Trophoblast cell (in vitro differentiated cells and primary cell): ENCODE data around the gene FOXJ3.
A peak's percentile ranks its signal among the peaks of the same experiment; 100 is the strongest.

ENCODE experiments used
- DNase-seq, 2 donors: peaks; one replicate each; pipeline ENCODE4 v3.0.0-alpha.2; 2016
- H2AFZ ChIP-seq: 2 replicates; pipeline ENCODE4 v1.6.1; 2013; ENCODE audit warnings: low read length, moderate library complexity, mild to moderate bottlenecking; ENCODE audit not compliant: insufficient read depth, poor library complexity
- H2AK5ac ChIP-seq: 2 replicates; pipeline ENCODE4 v1.6.1; 2013; ENCODE audit warnings: mild to moderate bottlenecking, low read length
- H2BK120ac ChIP-seq: 2 replicates; pipeline ENCODE4 v1.6.1; 2013; ENCODE audit warnings: low read length, mild to moderate bottlenecking, moderate library complexity; ENCODE audit not compliant: insufficient read depth, poor library complexity
- H2BK12ac ChIP-seq: 2 replicates; pipeline ENCODE4 v1.6.1; 2013; ENCODE audit warnings: mild to moderate bottlenecking, low read length, moderate library complexity
- H2BK5ac ChIP-seq: 2 replicates; pipeline ENCODE4 v1.6.1; 2013; ENCODE audit warnings: low read length, low read depth, moderate library complexity, mild to moderate bottlenecking; ENCODE audit not compliant: poor library complexity
- H3K14ac ChIP-seq: 2 replicates; pipeline ENCODE4 v1.6.1; 2013; ENCODE audit warnings: mild to moderate bottlenecking, low read length
- H3K18ac ChIP-seq: 2 replicates; pipeline ENCODE4 v1.6.1; 2013; ENCODE audit warnings: mild to moderate bottlenecking, low read length
- H3K23ac ChIP-seq: 2 replicates; pipeline ENCODE4 v1.6.1; 2013; ENCODE audit warnings: low read length
- H3K27ac ChIP-seq: 2 replicates; pipeline ENCODE4 v1.5.1; 2013; ENCODE audit warnings: low read depth, mild to moderate bottlenecking, inconsistent platforms, low read length, moderate library complexity
- H3K27me3 ChIP-seq: 2 replicates; pipeline ENCODE4 v1.6.1; 2013; ENCODE audit warnings: inconsistent platforms, mild to moderate bottlenecking, low read length, moderate library complexity; ENCODE audit not compliant: insufficient read depth
- H3K36me3 ChIP-seq, 2 experiments: 1 replicate in 1 of 2; 2 replicates in 1 of 2; pipeline ENCODE4 v1.6.1; 2013; ENCODE audit warnings: low read length in 2 of 2, mild to moderate bottlenecking in 2 of 2, moderate library complexity in 1 of 2; ENCODE audit not compliant: insufficient read depth in 2 of 2, control insufficient read depth in 1 of 2
- H3K4ac ChIP-seq: 2 replicates; pipeline ENCODE4 v1.6.1; 2013; ENCODE audit warnings: low read depth, mild to moderate bottlenecking, low read length, moderate library complexity
- H3K4me1 ChIP-seq, 2 experiments: 1 replicate in 1 of 2; 2 replicates in 1 of 2; pipeline ENCODE4 v1.6.1; 2013; ENCODE audit warnings: low read length in 2 of 2, mild to moderate bottlenecking in 2 of 2, moderate library complexity in 1 of 2; ENCODE audit not compliant: insufficient read depth in 2 of 2, control insufficient read depth in 1 of 2
- H3K4me2 ChIP-seq: 2 replicates; pipeline ENCODE4 v1.6.1; 2013; ENCODE audit warnings: inconsistent platforms, mild to moderate bottlenecking, low read length, moderate library complexity
- H3K4me3 ChIP-seq: 2 replicates; pipeline ENCODE4 v1.5.1; 2013; ENCODE audit warnings: mild to moderate bottlenecking, low read depth, low read length, inconsistent platforms
- H3K79me1 ChIP-seq: one replicate; pipeline ENCODE4 v1.6.1; 2013; ENCODE audit warnings: low read length
- H3K79me2 ChIP-seq: 2 replicates; pipeline ENCODE4 v1.6.1; 2013; ENCODE audit warnings: low read length, mild to moderate bottlenecking; ENCODE audit not compliant: control insufficient read depth, insufficient read depth, poor library complexity
- H3K9ac ChIP-seq: 2 replicates; pipeline ENCODE4 v1.6.1; 2013; ENCODE audit warnings: mild to moderate bottlenecking, low read length
- H3K9me3 ChIP-seq: 2 replicates; pipeline ENCODE4 v1.6.1; 2013; ENCODE audit warnings: low read depth, mild to moderate bottlenecking, control low read depth, inconsistent platforms, low read length; ENCODE audit not compliant: insufficient read depth
- H4K12ac ChIP-seq: 2 replicates; pipeline ENCODE4 v1.6.1; 2013; ENCODE audit warnings: low read depth, mild to moderate bottlenecking, low read length, moderate library complexity
- H4K8ac ChIP-seq: 2 replicates; pipeline ENCODE4 v1.6.1; 2013; ENCODE audit warnings: low read depth, mild to moderate bottlenecking, low read length, moderate library complexity
- H4K91ac ChIP-seq: one replicate; pipeline ENCODE4 v1.6.1; 2013; ENCODE audit warnings: low read depth, mild to moderate bottlenecking, low read length, moderate library complexity
- WGBS: extraction: QIAGEN DNeasy Blood & Tissue Kit; methylation state at CpG from one replicate; pipeline ENCODE4 v1.1.7; 2013; ENCODE audit warnings: missing lambda C conversion rate; ENCODE audit not compliant: insufficient read length, insufficient coverage; ENCODE audit errors: extremely low coverage; 5-methylcytosine and 5-hydroxymethylcytosine counted together

FOXJ3 gene

GRCh38 chr1:42145389-42145716 is 189.7 kb downstream of the FOXJ3 start:
- Histone ChIP-seq H3K4me1 (peaks cover 0 to 2% of the 10 kb centered on the region in 2 experiments), H2BK12ac (no peak overlapping the region), H3K36me3 (peaks cover 0 to under 1% of the 10 kb centered on the region in 2 experiments), H4K91ac (no peak overlapping the region), H3K9ac (no peak overlapping the region), H4K12ac (no peak overlapping the region), H3K4me2 (no peak overlapping the region), H3K14ac (no peak overlapping the region), H3K27ac (no peak overlapping the region), H3K4ac (no peak overlapping the region), H3K23ac (no peak overlapping the region), H2BK120ac (no peak overlapping the region), H3K79me1 (no peaks in the 10 kb centered on the region), H2AK5ac (no peak overlapping the region), H3K27me3 (no peaks in the 10 kb centered on the region), H3K79me2 (no peaks in the 10 kb centered on the region), H4K8ac (no peak overlapping the region), H3K4me3 (no peak overlapping the region), H3K18ac (no peak overlapping the region), H2AFZ (no peak overlapping the region), H3K9me3 (peaks cover 3% of the 10 kb centered on the region), H2BK5ac (no peak overlapping the region)
- DNase-seq: no peak
- no CpG with 5 or more reads among the region's 8 CpGs for WGBS

- WGBS: no CpG with 5 or more reads among the region's 12 CpGs
- Histone ChIP-seq H2AK5ac (no peak overlapping the region), H4K8ac (no peak overlapping the region), H2BK5ac (no peak overlapping the region), H3K4me1 (peaks cover 0 to 2% of the 10 kb centered on the region in 2 experiments), H3K4me2 (no peak overlapping the region), H2BK120ac (no peak overlapping the region), H3K27me3 (no peaks in the 10 kb centered on the region), H3K9ac (no peak overlapping the region), H2BK12ac (no peak overlapping the region), H3K27ac (no peak overlapping the region), H2AFZ (no peak overlapping the region), H3K79me2 (no peaks in the 10 kb centered on the region), H4K12ac (no peak overlapping the region), H3K4ac (no peak overlapping the region), H3K18ac (no peak overlapping the region), H4K91ac (no peak overlapping the region), H3K23ac (no peak overlapping the region), H3K14ac (no peak overlapping the region), H3K4me3 (no peak overlapping the region), H3K36me3 (peaks cover 0 to 1% of the 10 kb centered on the region in 2 experiments), H3K9me3 (peaks cover 3% of the 10 kb centered on the region), H3K79me1 (no peaks in the 10 kb centered on the region)
- DNase-seq: no peak
These were observed 190.2 kb downstream of the FOXJ3 start for GRCh38 chr1:42144711-42145388.

- no peak overlapping the region for H3K4me3 ChIP-seq
- no peak overlapping the region for H2BK12ac ChIP-seq
- no peak overlapping the region for H2AK5ac ChIP-seq
- no peak overlapping the region for H4K8ac ChIP-seq
- no peak overlapping the region for H3K23ac ChIP-seq
- H3K14ac ChIP-seq: no peak overlapping the region
- no peaks in the 10 kb centered on the region for H3K79me1 ChIP-seq
- no peak overlapping the region for H3K18ac ChIP-seq
- H2AFZ ChIP-seq: no peak overlapping the region
- WGBS: no CpG with 5 or more reads among the region's 13 CpGs
- H4K12ac ChIP-seq: no peak overlapping the region
- no peak overlapping the region for H3K27ac ChIP-seq
- peaks cover 3% of the 10 kb centered on the region for H3K9me3 ChIP-seq
- H2BK120ac ChIP-seq: no peak overlapping the region
- no peaks in the 10 kb centered on the region for H3K79me2 ChIP-seq
- H2BK5ac ChIP-seq: no peak overlapping the region
- H3K4ac ChIP-seq: no peak overlapping the region
- H3K4me1 ChIP-seq: peaks cover 0 to 2% of the 10 kb centered on the region in 2 experiments
- H3K4me2 ChIP-seq: no peak overlapping the region
- DNase-seq: no peak
- peaks cover 0 to 1% of the 10 kb centered on the region in 2 experiments for H3K36me3 ChIP-seq
- no peaks in the 10 kb centered on the region for H3K27me3 ChIP-seq
- H4K91ac ChIP-seq: no peak overlapping the region
- H3K9ac ChIP-seq: no peak overlapping the region
These were observed 190.9 kb downstream of the FOXJ3 start for GRCh38 chr1:42143896-42144710.

- Histone ChIP-seq H4K12ac (no peak overlapping the region), H3K4ac (no peak overlapping the region), H3K18ac (no peak overlapping the region), H2BK5ac (no peak overlapping the region), H3K4me2 (no peak overlapping the region), H3K23ac (no peak overlapping the region), H3K9me3 (peaks cover 3% of the 10 kb centered on the region), H3K27me3 (no peaks in the 10 kb centered on the region), H3K36me3 (peaks cover 0 to 1% of the 10 kb centered on the region in 2 experiments), H3K27ac (no peak overlapping the region), H2BK120ac (no peak overlapping the region), H3K14ac (no peak overlapping the region), H3K4me3 (no peak overlapping the region), H3K79me1 (no peaks in the 10 kb centered on the region), H2BK12ac (no peak overlapping the region), H3K79me2 (no peaks in the 10 kb centered on the region), H4K8ac (no peak overlapping the region), H4K91ac (no peak overlapping the region), H2AFZ (no peak overlapping the region), H2AK5ac (no peak overlapping the region), H3K9ac (no peak overlapping the region), H3K4me1 (peaks cover 0 to 2% of the 10 kb centered on the region in 2 experiments)
- DNase-seq: peak in 1 of 2 donors; percentile 23
- WGBS: no CpG with 5 or more reads among the region's 4 CpGs
These were observed 191.9 kb downstream of the FOXJ3 start for GRCh38 chr1:42142894-42143675.
